HG03378 (cell line): ENCODE measurements around the gene ERP44.
"Not testable (repeated sequence)": the region's sequence is repeated elsewhere in the genome, so short reads cannot be mapped to it uniquely, and the experiment has no call there.

Experiments used
- ATAC-seq: cut with Tn5 transposase; IDR thresholded peaks from one replicate; pipeline ENCODE4 v1.9.1; 2021; ENCODE audit warnings: mild to moderate bottlenecking, moderate library complexity; ENCODE audit not compliant: unreplicated experiment

The ERP44 gene

GRCh38 chr9:100020121-100020795 lies 78.5 kb downstream of the ERP44 start:
- ATAC-seq = no peak

DNA sequence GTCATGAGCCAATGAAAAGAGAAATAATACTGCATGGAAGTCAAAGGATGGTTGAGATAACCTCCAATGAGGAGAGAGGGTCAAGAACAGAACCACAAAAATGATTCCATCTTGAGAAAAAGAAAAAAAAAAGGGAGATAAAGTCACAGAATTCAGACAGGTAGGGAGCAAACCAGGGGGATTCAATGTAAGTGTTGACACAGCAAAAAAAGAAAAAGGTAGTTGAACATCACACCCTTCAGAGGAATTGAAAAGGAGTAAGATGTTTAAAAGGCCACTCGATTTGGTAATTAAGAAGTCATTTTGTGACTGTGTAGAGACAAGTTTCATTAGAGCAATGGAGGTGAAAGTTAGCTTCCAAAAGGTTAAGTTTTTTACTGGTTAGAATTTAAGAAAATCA lies 79.3 kb downstream of the ERP44 start:
- no peak for ATAC-seq

- no peak for ATAC-seq
These were observed 84.0 kb downstream of the ERP44 start for GRCh38 chr9:100014846-100015245.

- no peak for ATAC-seq
These were observed 85.2 kb downstream of the ERP44 start for GRCh38 chr9:100013573-100013972.

GRCh38 chr9:100012279-100012678 lies 86.5 kb downstream of the ERP44 start:
- no peak for ATAC-seq

- no peak for ATAC-seq
These were observed 87.6 kb downstream of the ERP44 start for GRCh38 chr9:100011062-100011681.

DNA sequence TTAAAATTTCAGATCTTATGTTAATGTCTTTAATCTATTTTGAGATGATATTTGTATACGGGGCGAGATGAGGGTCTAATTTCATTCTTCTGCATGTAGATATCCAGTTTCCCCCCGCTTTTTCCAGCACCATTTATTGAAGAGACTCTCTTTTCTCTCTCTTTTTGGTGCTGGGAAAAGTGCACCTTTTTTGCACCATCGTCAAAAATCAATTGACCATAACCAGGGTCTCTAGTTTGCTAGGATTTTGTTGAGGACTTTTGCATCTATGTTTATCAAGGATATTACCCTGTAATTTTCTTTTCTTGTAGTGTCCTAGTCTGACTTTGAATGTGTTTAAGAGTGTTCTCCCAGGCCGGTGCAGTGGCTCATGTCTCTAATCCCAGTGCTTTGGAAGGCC lies 99.0 kb downstream of the ERP44 start:
- no peak for ATAC-seq

- no peak for ATAC-seq
These were observed 99.9 kb downstream of the ERP44 start for GRCh38 chr9:99998866-99999265.

DNA sequence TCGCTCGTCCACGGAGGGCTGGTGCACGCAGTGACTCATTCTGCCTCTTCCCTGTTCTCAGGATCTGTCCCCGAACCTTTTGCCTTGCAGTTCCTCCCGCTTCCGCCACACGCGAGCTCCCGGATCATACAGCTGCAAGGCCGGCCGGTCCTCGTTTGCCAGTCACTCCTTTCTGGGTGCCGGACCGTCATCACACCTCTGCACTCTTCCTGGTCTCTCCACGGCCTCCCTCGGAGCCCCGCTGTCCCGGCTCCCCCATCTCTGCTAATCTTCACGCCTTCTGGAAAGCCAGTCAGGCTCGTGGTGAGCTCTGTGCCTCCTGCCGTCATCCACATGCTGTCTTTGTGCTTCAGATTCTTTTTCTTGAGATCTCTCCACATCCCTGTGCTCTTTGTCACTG lies 100.5 kb downstream of the ERP44 start:
- ATAC-seq = no peak

GRCh38 chr9:99990508-99990907 lies 108.3 kb downstream of the ERP44 start:
- not testable (repeated sequence) for ATAC-seq

DNA sequence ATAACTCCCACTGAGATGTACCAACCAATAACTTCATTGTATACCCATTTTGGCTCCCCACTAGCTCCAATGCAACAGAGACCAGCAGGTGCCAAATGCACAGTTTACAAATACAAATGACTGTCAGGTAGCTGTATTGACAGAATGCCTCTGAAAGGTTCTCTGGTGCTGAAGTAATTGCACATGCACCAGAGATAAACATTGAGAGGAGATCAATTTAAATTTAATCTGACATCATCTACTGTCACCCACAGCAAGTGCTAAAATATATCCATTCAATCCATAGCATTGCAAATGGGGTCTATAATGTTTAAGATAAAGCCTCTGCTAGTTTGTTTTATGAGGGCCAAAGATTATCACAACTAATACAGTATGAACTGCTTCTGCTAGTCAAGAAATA lies 112.2 kb downstream of the ERP44 start:
- ATAC-seq = no peak

GRCh38 chr9:99980598-99980997 lies 118.2 kb downstream of the ERP44 start:
- ATAC-seq = no peak

DNA sequence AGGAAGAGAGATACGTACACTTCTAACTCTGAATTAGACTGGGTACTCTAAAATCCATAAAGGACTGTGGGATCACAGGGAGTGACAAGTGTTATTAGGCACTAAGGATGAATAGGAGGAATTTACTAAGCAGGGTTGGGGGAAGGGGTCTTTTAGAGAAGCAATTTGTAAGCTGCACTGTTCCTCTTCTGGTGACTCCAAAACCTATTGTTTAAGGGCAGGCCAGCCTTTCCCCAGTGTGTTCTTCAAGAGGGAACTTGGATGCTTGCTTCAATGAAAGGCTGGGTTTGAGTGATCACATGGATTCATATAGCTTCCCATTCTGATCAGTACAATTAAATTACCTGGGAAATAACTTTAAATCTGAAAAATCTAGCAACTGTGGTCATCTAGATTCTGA lies 120.6 kb downstream of the ERP44 start:
- ATAC-seq = no peak

DNA sequence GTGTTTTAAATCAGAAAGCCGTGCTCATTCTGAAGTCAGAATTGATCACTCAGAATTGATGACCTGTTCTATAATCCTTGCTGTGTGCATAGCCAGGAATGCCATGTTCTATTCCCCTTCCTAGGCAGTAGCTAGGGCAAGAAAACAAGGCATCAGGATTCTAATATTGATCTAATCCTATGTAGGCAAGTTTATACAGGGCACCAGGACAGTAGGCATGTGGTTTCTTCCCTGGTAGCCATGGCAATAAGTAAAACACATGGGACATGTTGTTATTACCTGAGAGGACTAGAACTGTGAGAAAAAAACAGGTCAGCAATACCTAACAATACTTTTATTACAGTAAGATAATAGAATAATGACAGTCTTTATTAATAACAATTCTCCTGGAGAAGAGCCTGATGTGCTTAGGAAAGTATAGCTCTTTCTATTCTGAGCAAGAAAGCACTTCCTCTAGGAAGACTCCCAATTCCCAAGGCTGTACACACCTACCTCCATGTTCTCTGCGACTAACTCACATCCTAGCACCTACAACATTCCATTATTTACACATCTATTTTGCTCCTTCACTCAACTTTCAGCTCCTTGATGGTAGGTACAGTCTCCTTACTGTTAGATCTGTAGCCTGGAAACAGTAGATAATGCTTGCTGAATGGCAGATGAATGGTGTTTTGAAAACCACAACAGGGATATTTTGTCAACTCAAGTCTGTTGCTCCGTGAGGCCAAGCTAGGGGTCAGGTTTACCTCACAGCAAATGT lies 121.6 kb downstream of the ERP44 start:
- ATAC-seq = no peak

- no peak for ATAC-seq
These were observed 125.3 kb downstream of the ERP44 start for GRCh38 chr9:99973455-99973854.

DNA sequence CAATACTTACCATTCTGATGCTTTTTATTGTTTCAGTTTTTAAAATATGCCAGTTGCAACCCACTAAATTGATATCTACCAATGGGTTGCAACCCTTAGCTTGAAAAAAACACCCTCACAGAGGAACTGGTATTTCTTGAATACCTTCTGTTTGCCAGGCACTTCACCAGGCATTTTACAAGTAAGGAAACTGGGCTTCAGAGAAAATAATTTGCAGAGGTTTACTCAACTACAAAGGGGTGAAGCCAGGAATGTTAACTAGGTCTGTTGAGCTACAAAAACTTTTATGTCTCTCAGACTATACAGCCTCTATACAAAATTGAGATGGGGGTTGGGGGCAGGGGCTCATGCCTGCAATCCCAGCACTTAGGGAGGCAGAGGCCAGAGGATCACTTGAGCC lies 127.4 kb downstream of the ERP44 start:
- no peak for ATAC-seq

GRCh38 chr9:99970481-99970880 lies 128.3 kb downstream of the ERP44 start:
- no peak for ATAC-seq

DNA sequence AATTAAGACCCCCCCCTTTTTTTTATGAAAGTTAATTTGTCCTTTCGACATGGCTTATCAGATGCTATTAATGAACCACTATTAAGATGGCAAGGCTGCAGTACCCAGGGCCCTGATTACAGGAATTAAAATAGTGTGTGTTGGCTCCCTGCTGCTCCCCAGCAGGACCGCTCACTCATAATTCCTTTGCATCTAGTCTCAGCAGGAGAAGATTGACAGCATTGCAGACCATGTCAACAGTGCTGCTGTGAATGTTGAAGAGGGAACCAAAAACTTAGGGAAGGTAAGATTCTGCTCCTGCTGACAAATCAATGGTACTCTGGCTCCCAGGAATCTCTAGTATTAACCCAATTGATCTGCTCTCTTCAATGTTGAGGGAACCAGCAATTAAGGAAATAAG lies 131.3 kb downstream of the ERP44 start:
- no peak for ATAC-seq

GRCh38 chr9:99966716-99967115 lies 132.1 kb downstream of the ERP44 start:
- ATAC-seq = no peak

GRCh38 chr9:99966001-99966400 lies 132.8 kb downstream of the ERP44 start:
- no peak for ATAC-seq

DNA sequence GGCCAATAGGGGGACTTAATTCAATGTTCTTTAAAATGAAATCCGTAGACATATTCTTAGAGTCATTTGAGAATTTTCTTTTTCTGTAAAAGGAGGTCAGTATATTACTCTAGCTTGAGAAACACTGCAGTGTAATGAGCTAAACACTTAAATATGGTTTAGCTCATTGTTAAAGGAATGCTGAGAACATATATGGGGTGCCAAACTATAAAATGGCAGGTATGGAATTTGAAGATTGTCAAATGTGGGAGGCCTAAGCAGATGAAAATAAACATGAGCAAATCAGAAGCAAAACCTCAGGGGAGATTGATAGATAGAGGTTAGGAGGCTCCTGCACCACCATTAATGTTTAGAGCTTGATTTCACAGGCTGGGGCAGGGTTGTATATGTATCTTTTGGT lies 134.5 kb downstream of the ERP44 start:
- ATAC-seq = no peak

- no peak for ATAC-seq
These were observed 136.0 kb downstream of the ERP44 start for GRCh38 chr9:99962680-99963261.
